ENCODE results near the gene CTU1.
"Not testable (repeated sequence)": the region's sequence is repeated elsewhere in the genome, so short reads cannot be mapped to it uniquely, and the experiment has no call there.

Gene CTU1

DNA sequence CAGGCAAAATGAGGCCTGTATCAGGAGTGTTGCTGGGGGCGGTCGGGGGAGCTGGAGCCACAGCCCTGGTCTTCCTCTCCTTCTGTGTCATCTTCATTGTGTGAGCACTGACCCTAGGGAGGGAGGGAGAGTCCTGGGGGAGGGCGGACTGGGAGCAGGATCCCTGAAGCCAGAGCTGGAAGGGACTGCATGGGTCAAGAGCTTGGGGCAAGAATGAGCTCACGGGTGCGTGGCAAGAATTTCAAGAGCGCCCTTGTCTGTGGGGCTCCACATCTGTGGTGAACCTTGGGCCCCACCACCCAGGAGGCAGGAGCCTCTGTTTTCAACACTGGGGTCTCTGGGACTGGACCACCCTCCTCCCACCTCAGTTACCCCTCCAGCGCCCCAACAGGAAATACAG, 38.5 kb upstream of the CTU1 start:
- Histone ChIP-seq H3K4me3 (ENCODE audit: low read depth, low read length) (no peak overlapping the region), H3K27me3 (ENCODE audit: insufficient read depth, low read depth, severe bottlenecking) (peaks cover 74% of the 10 kb centered on the region), H3K27ac (no peak overlapping the region), H3K9me3 (ENCODE audit: severe bottlenecking) (no peaks in the 10 kb centered on the region), H3K36me3 (no peaks in the 10 kb centered on the region)
- TF ChIP-seq, protein P1, sequence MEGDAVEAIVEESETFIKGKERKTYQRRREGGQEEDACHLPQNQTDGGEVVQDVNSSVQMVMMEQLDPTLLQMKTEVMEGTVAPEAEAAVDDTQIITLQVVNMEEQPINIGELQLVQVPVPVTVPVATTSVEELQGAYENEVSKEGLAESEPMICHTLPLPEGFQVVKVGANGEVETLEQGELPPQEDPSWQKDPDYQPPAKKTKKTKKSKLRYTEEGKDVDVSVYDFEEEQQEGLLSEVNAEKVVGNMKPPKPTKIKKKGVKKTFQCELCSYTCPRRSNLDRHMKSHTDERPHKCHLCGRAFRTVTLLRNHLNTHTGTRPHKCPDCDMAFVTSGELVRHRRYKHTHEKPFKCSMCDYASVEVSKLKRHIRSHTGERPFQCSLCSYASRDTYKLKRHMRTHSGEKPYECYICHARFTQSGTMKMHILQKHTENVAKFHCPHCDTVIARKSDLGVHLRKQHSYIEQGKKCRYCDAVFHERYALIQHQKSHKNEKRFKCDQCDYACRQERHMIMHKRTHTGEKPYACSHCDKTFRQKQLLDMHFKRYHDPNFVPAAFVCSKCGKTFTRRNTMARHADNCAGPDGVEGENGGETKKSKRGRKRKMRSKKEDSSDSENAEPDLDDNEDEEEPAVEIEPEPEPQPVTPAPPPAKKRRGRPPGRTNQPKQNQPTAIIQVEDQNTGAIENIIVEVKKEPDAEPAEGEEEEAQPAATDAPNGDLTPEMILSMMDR (IDR thresholded peaks at IDR 0.05; ENCODE audit: low read depth, low read length), result no peak
- DNase-seq, result no peak

DNA sequence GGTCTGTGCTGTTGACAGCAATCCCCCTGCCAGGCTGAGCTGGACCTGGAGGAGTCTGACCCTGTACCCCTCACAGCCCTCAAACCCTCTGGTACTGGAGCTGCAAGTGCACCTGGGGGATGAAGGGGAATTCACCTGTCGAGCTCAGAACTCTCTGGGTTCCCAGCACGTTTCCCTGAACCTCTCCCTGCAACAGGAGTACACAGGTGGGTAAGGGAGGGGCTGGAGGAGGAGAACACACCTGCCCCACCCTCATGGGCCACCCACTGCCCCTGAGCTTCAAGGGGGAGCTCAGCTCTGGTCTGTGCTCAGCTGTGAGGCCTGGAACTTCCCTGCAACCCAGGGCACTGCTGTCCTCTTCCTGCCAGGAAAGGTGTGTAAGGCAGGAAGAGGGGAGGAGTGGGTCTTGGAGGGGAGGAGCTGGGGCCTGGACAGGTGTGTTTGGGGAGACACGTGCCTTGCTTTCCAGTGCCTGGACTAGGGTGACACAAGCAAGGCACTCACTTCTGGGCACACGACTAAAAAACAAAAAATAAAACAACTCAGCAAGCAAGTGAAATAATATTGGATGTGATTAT, 37.8 kb upstream of the CTU1 start:
- DNase-seq, result no peak
- Histone ChIP-seq H3K36me3 (no peaks in the 10 kb centered on the region), H3K4me3 (ENCODE audit: low read depth, low read length) (no peak overlapping the region), H3K9me3 (ENCODE audit: severe bottlenecking) (no peaks in the 10 kb centered on the region), H3K27me3 (ENCODE audit: insufficient read depth, low read depth, severe bottlenecking) (peaks cover 74% of the 10 kb centered on the region), H3K27ac (no peak overlapping the region)
- TF ChIP-seq, protein P1 (IDR thresholded peaks at IDR 0.05; ENCODE audit: low read depth, low read length), result no peak

DNA sequence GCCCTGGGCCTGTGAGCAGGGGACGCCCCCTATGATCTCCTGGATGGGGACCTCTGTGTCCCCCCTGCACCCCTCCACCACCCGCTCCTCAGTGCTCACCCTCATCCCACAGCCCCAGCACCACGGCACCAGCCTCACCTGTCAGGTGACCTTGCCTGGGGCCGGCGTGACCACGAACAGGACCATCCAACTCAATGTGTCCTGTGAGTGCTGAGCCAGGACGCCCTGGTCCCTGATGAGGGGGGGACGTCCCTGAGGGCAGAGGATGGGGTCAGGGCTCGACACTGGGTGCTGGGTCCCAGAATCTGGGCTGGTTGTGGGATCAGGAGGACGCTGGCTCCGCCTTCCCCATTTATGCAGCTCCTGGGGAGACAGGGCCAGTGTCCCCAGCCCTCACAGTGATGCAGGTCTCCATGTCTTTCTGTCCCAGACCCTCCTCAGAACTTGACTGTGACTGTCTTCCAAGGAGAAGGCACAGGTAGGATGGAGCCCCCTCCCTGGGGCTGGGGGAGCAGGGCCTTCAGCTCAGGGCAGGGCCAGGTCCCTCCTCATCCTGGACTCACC, 36.4 kb upstream of the CTU1 start:
- peaks cover 74% of the 10 kb centered on the region for H3K27me3 ChIP-seq (ENCODE audit: insufficient read depth, low read depth, severe bottlenecking)
- H3K9me3 ChIP-seq (ENCODE audit: severe bottlenecking), result no peaks in the 10 kb centered on the region
- TF ChIP-seq, protein P1 (IDR thresholded peaks at IDR 0.05; ENCODE audit: low read depth, low read length), result no peak
- no peak overlapping the region for H3K27ac ChIP-seq
- no peak for DNase-seq
- H3K36me3 ChIP-seq, result no peaks in the 10 kb centered on the region
- H3K4me3 ChIP-seq (ENCODE audit: low read depth, low read length), result no peak overlapping the region

DNA sequence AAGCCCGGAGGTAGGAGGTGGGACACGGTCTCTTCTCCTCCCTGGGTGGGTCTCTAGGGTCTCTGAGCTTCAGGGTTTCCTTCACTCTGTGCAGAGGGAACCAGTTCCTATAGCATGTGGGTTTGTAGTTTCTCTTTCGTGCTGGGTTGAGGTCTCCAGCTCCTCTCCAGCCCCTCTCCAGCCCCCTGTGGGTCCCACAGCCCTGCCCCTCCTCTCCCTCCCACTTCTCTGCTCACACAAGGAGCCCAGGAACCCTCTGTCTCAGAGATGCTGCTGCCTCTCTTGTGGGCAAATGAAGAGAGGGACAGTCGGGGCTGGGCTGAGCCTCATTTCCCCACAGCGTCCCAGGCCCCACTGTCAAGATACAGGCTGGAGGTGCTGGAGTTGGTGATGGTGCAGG, 35.3 kb upstream of the CTU1 start:
- TF ChIP-seq, protein P1 (IDR thresholded peaks at IDR 0.05; ENCODE audit: low read depth, low read length), result no peak
- no peak for DNase-seq
- no peak overlapping the region for H3K27ac ChIP-seq
- peaks cover 78% of the 10 kb centered on the region for H3K27me3 ChIP-seq (ENCODE audit: insufficient read depth, low read depth, severe bottlenecking)
- no peak overlapping the region for H3K4me3 ChIP-seq (ENCODE audit: low read depth, low read length)
- H3K36me3 ChIP-seq, result no peaks in the 10 kb centered on the region
- H3K9me3 ChIP-seq (ENCODE audit: severe bottlenecking), result no peaks in the 10 kb centered on the region

DNA sequence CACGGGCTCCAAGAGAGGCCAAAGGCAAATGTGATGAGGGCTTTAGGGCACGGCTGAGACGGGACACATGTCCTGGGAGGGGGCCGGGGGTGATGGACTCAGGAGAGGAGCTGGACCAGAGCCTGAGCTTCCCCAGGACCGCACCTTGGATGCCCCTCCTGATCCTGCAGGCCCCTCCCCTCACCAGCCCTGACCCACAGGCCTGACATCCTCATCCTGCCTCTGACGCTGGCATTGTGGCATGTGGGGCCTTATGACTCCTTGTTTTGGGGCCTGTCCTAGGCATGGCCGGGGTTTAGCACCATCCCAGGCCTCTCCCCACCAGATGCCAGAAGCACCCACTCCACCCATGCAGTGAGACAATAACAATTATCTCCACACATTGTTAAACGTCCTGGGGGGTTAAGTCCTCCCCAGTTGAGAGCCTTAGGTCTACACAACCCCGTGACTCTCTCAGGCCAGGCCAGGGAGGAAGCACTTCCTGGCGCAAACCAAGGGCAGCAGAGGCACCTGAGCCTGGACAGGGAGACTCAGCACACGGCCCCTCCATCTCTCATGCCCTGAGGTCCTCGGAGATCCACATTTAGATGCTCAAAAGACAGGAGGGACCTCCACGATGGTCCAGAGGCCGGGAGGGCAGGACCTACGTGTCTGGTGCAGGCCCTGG, 34.7 kb upstream of the CTU1 start:
- not testable (repeated sequence) for H3K36me3 ChIP-seq; H3K27ac ChIP-seq; H3K9me3 ChIP-seq (ENCODE audit: severe bottlenecking); H3K4me3 ChIP-seq (ENCODE audit: low read depth, low read length); DNase-seq
- H3K27me3 ChIP-seq (ENCODE audit: insufficient read depth, low read depth, severe bottlenecking), result peaks cover 78% of the 10 kb centered on the region

DNA sequence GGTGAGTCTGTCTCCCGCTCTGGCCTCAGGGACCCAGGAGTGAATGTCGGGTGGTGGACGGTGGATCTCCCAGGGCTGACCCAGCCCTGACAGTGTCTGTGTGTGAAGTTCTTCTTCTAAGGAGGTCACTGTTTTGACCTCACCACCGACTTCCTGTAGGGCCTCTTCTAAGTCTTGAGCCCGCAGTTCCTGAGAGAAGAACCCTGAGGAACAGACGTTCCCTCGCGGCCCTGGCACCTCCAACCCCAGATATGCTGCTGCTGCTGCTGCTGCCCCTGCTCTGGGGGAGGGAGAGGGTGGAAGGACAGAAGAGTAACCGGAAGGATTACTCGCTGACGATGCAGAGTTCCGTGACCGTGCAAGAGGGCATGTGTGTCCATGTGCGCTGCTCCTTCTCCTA, 33.9 kb upstream of the CTU1 start, which contains the start of gene SIGLEC7:
TSS of gene SIGLEC7 (plus strand) at position 183 of the 400 bp plus-strand sequence. CDS start at position 252, 69 bp downstream.
- H3K27ac ChIP-seq, result no peak within 1 kb of the TSS
- DNase-seq, result no peak
- TF ChIP-seq, protein P1 (IDR thresholded peaks at IDR 0.05; ENCODE audit: low read depth, low read length), result no peak
- H3K9me3 ChIP-seq (ENCODE audit: severe bottlenecking), result no peaks in the 10 kb centered on the region
- H3K36me3 ChIP-seq, result no peaks in the 10 kb centered on the region
- peaks cover 78% of the 10 kb centered on the region for H3K27me3 ChIP-seq (ENCODE audit: insufficient read depth, low read depth, severe bottlenecking)
- H3K4me3 ChIP-seq (ENCODE audit: low read depth, low read length), result no peak within 1 kb of the TSS
